ENCODE data around the gene RNF123.

- TF ChIP-seq RAD21 (IDR thresholded peaks at IDR 0.05; ENCODE audit: low read depth) = no peak
- TF ChIP-seq YY1 (IDR thresholded peaks at IDR 0.05; ENCODE audit: low read depth) = no peak
- no peak for TF ChIP-seq EGR1 (IDR thresholded peaks at IDR 0.05)
- TF ChIP-seq TAF1 (IDR thresholded peaks at IDR 0.05; ENCODE audit: low read depth) = no peak
- TF ChIP-seq, protein P1, sequence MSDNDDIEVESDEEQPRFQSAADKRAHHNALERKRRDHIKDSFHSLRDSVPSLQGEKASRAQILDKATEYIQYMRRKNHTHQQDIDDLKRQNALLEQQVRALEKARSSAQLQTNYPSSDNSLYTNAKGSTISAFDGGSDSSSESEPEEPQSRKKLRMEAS (IDR thresholded peaks at IDR 0.05) = no peak
- TF ChIP-seq EP300 (IDR thresholded peaks at IDR 0.05; ENCODE audit: borderline replicate concordance) = no peak
- no peak for TF ChIP-seq CREB1 (IDR thresholded peaks at IDR 0.05; ENCODE audit: low read depth)
- no peak for TF ChIP-seq REST (IDR thresholded peaks at IDR 0.05; ENCODE audit: low read depth)
These were observed 60.7 kb downstream of the RNF123 start for GRCh38 chr3:49750056-49750455.

Data from Ishikawa (cell line).